H9 (cell line): ENCODE results near the gene LDB1. TPM values are rescaled to one million over a fixed set of nuclear protein-coding genes. Genes with fewer than 3 reads are reported as not detected.

Experiments used
- DNase-seq: peaks from one replicate; pipeline ENCODE4 v3.0.0-alpha.2; 2017
- H2AFZ ChIP-seq: one replicate; pipeline ENCODE4 v1.6.1; 2013; ENCODE audit warnings: mild to moderate bottlenecking, low read length, control low read depth, moderate library complexity
- H2AK5ac ChIP-seq: 2 replicates; pipeline ENCODE4 v1.6.1; 2013; ENCODE audit warnings: low read length, control low read depth, mixed read lengths; ENCODE audit not compliant: insufficient read length
- H2BK120ac ChIP-seq: one replicate; pipeline ENCODE4 v1.6.1; 2013; ENCODE audit warnings: low read depth, mild to moderate bottlenecking, low read length, control low read depth, inconsistent platforms; ENCODE audit not compliant: poor library complexity, severe bottlenecking
- H2BK12ac ChIP-seq: 2 replicates; pipeline ENCODE4 v1.6.1; 2013; ENCODE audit warnings: low read length, control low read depth, mixed read lengths, low read depth; ENCODE audit not compliant: insufficient read length
- H2BK15ac ChIP-seq: 2 replicates; pipeline ENCODE4 v1.6.1; 2013; ENCODE audit warnings: low read depth, low read length, control low read depth
- H2BK20ac ChIP-seq: one replicate; pipeline ENCODE4 v1.6.1; 2013; ENCODE audit warnings: low read depth, mild to moderate bottlenecking, low read length, control low read depth, inconsistent platforms; ENCODE audit not compliant: poor library complexity, severe bottlenecking
- H2BK5ac ChIP-seq: 2 replicates; pipeline ENCODE4 v1.6.1; 2013; ENCODE audit warnings: low read length, control low read depth, mixed read lengths; ENCODE audit not compliant: insufficient read length
- H3K14ac ChIP-seq: 2 replicates; pipeline ENCODE4 v1.6.1; 2013; ENCODE audit warnings: low read length, control low read depth; ENCODE audit not compliant: insufficient read depth
- H3K18ac ChIP-seq: 2 replicates; pipeline ENCODE4 v1.6.1; 2013; ENCODE audit warnings: low read depth, mild to moderate bottlenecking, mixed read lengths, low read length, control low read depth; ENCODE audit not compliant: insufficient read length
- H3K23ac ChIP-seq: 2 replicates; pipeline ENCODE4 v1.6.1; 2013; ENCODE audit warnings: low read length, control low read depth, mixed read lengths, low read depth; ENCODE audit not compliant: insufficient read length
- H3K23me2 ChIP-seq: 2 replicates; pipeline ENCODE4 v1.6.1; 2013; ENCODE audit warnings: low read depth, mild to moderate bottlenecking, mixed read lengths, low read length, control low read depth; ENCODE audit not compliant: insufficient read length, poor library complexity, severe bottlenecking
- H3K27ac ChIP-seq: 2 replicates; pipeline ENCODE4 v1.5.1; 2013; ENCODE audit warnings: low read length, control low read depth, mixed read lengths, low read depth; ENCODE audit not compliant: insufficient read length
- H3K27me3 ChIP-seq: 2 replicates; pipeline ENCODE4 v1.6.1; 2013; ENCODE audit warnings: low read length, control low read depth, inconsistent platforms; ENCODE audit not compliant: insufficient read depth
- H3K4ac ChIP-seq: 2 replicates; pipeline ENCODE4 v1.6.1; 2013; ENCODE audit warnings: low read depth, mild to moderate bottlenecking, control low read depth, inconsistent platforms, low read length, moderate library complexity
- H3K4me1 ChIP-seq: 2 replicates; pipeline ENCODE4 v1.6.1; 2013; ENCODE audit warnings: low read length, control low read depth, inconsistent platforms; ENCODE audit not compliant: insufficient read depth
- H3K4me2 ChIP-seq: 2 replicates; pipeline ENCODE4 v1.6.1; 2013; ENCODE audit warnings: low read length, control low read depth, mixed read lengths; ENCODE audit not compliant: insufficient read length, insufficient read depth
- H3K56ac ChIP-seq: 2 replicates; pipeline ENCODE4 v1.6.1; 2013; ENCODE audit warnings: low read depth, mild to moderate bottlenecking, mixed read lengths, low read length, control low read depth; ENCODE audit not compliant: insufficient read length
- H3K79me1 ChIP-seq: 2 replicates; pipeline ENCODE4 v1.6.1; 2013; ENCODE audit warnings: low read depth, mild to moderate bottlenecking, moderate library complexity, low read length, control low read depth, inconsistent platforms; ENCODE audit not compliant: insufficient read depth, poor library complexity, severe bottlenecking
- H3K79me2 ChIP-seq: 2 replicates; pipeline ENCODE4 v1.6.1; 2013; ENCODE audit warnings: low read length, control low read depth, inconsistent platforms; ENCODE audit not compliant: insufficient read depth
- H3K9ac ChIP-seq: 2 replicates; pipeline ENCODE4 v1.6.1; 2013; ENCODE audit warnings: low read length, control low read depth, mixed read lengths; ENCODE audit not compliant: insufficient read length; ENCODE audit errors: extremely low read depth
- H3K9me3 ChIP-seq: one replicate; pipeline ENCODE4 v1.6.1; 2013; ENCODE audit warnings: low read depth, low read length, inconsistent platforms; ENCODE audit not compliant: control insufficient read depth
- H3T11ph ChIP-seq: one replicate; pipeline ENCODE4 v1.6.1; 2013; ENCODE audit warnings: mild to moderate bottlenecking, low read length, control low read depth, inconsistent platforms
- H4K20me1 ChIP-seq: one replicate; pipeline ENCODE4 v1.6.1; 2013; ENCODE audit not compliant: control insufficient read depth, insufficient read length, insufficient read depth
- H4K5ac ChIP-seq: 2 replicates; pipeline ENCODE4 v1.6.1; 2013; ENCODE audit warnings: low read depth, mild to moderate bottlenecking, mixed read lengths, low read length, control low read depth; ENCODE audit not compliant: insufficient read length
- H4K8ac ChIP-seq: replicated peaks from 2 replicates; pipeline ENCODE4 v1.6.1; 2013; ENCODE audit warnings: low read length, control low read depth, mixed read lengths, low read depth; ENCODE audit not compliant: insufficient read length
- H4K91ac ChIP-seq: 2 replicates; pipeline ENCODE4 v1.6.1; 2013; ENCODE audit warnings: low read depth, mild to moderate bottlenecking, moderate library complexity, mixed read lengths, low read length, control low read depth; ENCODE audit not compliant: insufficient read length
- H3K27ac Mint-ChIP-seq, 3 experiments: 2 replicates in 2 of 3; 3 replicates in 1 of 3; pipeline ENCODE4 v1.8.0; 2020 to 2021; ENCODE audit warnings: mixed read lengths in 3 of 3, mild to moderate bottlenecking in 1 of 3, moderate library complexity in 1 of 3
- H3K27me3 Mint-ChIP-seq: 2 replicates; pipeline ENCODE4 v1.8.0; 2021; ENCODE audit warnings: low read depth, mild to moderate bottlenecking, moderate library complexity, mixed read lengths
- H3K36me3 Mint-ChIP-seq, 3 experiments: 2 replicates in 2 of 3; 3 replicates in 1 of 3; pipeline ENCODE4 v1.8.0; 2020 to 2021; ENCODE audit warnings: low read depth in 3 of 3, mixed read lengths in 3 of 3; ENCODE audit not compliant: insufficient read depth in 1 of 3
- H3K4me1 Mint-ChIP-seq, 2 experiments: 2 replicates each; pipeline ENCODE4 v1.8.0; 2020; ENCODE audit warnings: mixed read lengths in 2 of 2
- H3K4me3 Mint-ChIP-seq, 2 experiments: 2 replicates in 1 of 2; 3 replicates in 1 of 2; pipeline ENCODE4 v1.8.0; 2020 to 2021; ENCODE audit warnings: mild to moderate bottlenecking in 2 of 2, mixed read lengths in 2 of 2, moderate library complexity in 1 of 2
- H3K9me3 Mint-ChIP-seq, 2 experiments: 2 replicates in 1 of 2; 3 replicates in 1 of 2; pipeline ENCODE4 v1.8.0; 2020; ENCODE audit warnings: mild to moderate bottlenecking in 2 of 2, mixed read lengths in 2 of 2, moderate library complexity in 1 of 2
- WGBS: extraction: QIAGEN DNeasy Blood & Tissue Kit; methylation state at CpG from one replicate; pipeline ENCODE4 v1.1.7; 2013; ENCODE audit warnings: missing lambda C conversion rate, low lambda C conversion rate, mixed read lengths; ENCODE audit not compliant: insufficient read length; ENCODE audit errors: extremely low coverage; 5-methylcytosine and 5-hydroxymethylcytosine counted together
- total RNA-seq: library from RNA; stranded (reverse); gene quantifications from 2 replicates; pipeline ENCODE4 v1.2.1, GENCODE V29; 2021
- TF ChIP-seq, protein P1 (sequence below): fragments of 200-600 bp; sonication (generic); conservative IDR thresholded peaks from 3 replicates; pipeline ENCODE4 v1.8.0; 2021; ENCODE audit warnings: antibody characterized with exemption, mild to moderate bottlenecking

The LDB1 gene
- total RNA-seq, 1 experiment from 2014 or later = 80.5 TPM

DNA sequence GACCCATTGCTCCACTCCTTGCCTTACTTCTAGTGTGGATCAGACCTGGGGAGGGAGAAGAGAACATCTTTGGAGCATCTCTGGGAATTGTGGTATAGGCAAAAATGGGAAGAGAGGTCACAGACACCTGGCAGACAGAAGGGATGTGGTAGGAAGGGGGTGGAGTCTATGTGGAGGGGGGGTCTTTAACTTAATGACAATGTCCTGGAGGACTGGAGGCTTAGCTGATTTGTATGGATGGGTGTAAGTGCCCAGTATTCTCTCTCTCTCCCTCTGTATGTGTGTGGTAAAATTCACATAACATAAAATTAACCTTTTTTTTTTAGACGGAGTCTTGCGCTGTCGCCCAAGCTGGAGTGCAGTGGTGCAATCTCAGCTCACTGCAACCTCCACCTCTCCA, 3.1 kb upstream of the LDB1 start:
- Mint-ChIP-seq H3K27ac (no peak overlapping the region), H3K9me3 (no peaks in the 10 kb centered on the region), H3K27me3 (no peaks in the 10 kb centered on the region; the same call in 1 of the 2 replicates), H3K4me1 (peaks cover 34 to 35% of the 10 kb centered on the region in 2 experiments), H3K36me3 (no peaks in the 10 kb centered on the region), H3K4me3 (no peak overlapping the region)
- Histone ChIP-seq H3K9me3 (no peaks in the 10 kb centered on the region), H2BK5ac (no peak overlapping the region), H3K23me2 (peaks cover 17% of the 10 kb centered on the region), H3K79me1 (no peaks in the 10 kb centered on the region), H4K20me1 (no peaks in the 10 kb centered on the region), H2BK15ac (no peak overlapping the region; the same call in 1 of the 2 replicates), H2AFZ (no peak overlapping the region), H2BK120ac (no peak overlapping the region), H3K18ac (no peak overlapping the region), H3T11ph (no peak overlapping the region), H3K14ac (no peak overlapping the region), H3K4ac (no peak overlapping the region), H4K91ac (no peak overlapping the region), H3K4me1 (peaks cover 12% of the 10 kb centered on the region), H3K4me2 (no peak overlapping the region), H3K27me3 (no peaks in the 10 kb centered on the region), H4K8ac (no peak overlapping the region), H2BK12ac (no peak overlapping the region), H3K9ac (no peak overlapping the region), H2BK20ac (no peak overlapping the region), H2AK5ac (no peak overlapping the region), H4K5ac (no peak overlapping the region), H3K27ac (no peak overlapping the region), H3K23ac (no peak overlapping the region), H3K79me2 (no peaks in the 10 kb centered on the region; the same call in 1 of the 2 replicates), H3K56ac (no peak overlapping the region)
- DNase-seq = no peak
- TF ChIP-seq, protein P1, sequence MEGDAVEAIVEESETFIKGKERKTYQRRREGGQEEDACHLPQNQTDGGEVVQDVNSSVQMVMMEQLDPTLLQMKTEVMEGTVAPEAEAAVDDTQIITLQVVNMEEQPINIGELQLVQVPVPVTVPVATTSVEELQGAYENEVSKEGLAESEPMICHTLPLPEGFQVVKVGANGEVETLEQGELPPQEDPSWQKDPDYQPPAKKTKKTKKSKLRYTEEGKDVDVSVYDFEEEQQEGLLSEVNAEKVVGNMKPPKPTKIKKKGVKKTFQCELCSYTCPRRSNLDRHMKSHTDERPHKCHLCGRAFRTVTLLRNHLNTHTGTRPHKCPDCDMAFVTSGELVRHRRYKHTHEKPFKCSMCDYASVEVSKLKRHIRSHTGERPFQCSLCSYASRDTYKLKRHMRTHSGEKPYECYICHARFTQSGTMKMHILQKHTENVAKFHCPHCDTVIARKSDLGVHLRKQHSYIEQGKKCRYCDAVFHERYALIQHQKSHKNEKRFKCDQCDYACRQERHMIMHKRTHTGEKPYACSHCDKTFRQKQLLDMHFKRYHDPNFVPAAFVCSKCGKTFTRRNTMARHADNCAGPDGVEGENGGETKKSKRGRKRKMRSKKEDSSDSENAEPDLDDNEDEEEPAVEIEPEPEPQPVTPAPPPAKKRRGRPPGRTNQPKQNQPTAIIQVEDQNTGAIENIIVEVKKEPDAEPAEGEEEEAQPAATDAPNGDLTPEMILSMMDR = no peak
- WGBS = no CpG with 5 or more reads among the region's 3 CpGs
